HG03280 (cell line): ENCODE data around the gene LRBA.
"Not testable (repeated sequence)": the region's sequence is repeated elsewhere in the genome, so short reads cannot be mapped to it uniquely, and the experiment has no call there.

Experiments
- ATAC-seq: cut with Tn5 transposase; IDR thresholded peaks from one replicate; pipeline ENCODE4 v1.9.1; 2021; ENCODE audit warnings: mild to moderate bottlenecking, moderate library complexity; ENCODE audit not compliant: unreplicated experiment

The LRBA gene

GRCh38 chr4:151014521-151015458, at the start of gene LRBA:
TSS of gene LRBA (minus strand) at chr4:151015284. CDS start at chr4:151014642, 642 bp downstream.
- peak; percentile 64 for ATAC-seq

- not testable (repeated sequence) for ATAC-seq
Measured at GRCh38 chr4:151063143-151063542, 48.1 kb upstream of the LRBA start.

GRCh38 chr4:151055539-151055938, 40.5 kb upstream of the LRBA start:
- ATAC-seq = no peak

GRCh38 chr4:151052785-151053184, 37.7 kb upstream of the LRBA start:
- ATAC-seq = peak; percentile 14

GRCh38 chr4:151049430-151049884, 34.4 kb upstream of the LRBA start:
- ATAC-seq = no peak

GRCh38 chr4:151048913-151049312, 33.8 kb upstream of the LRBA start:
- ATAC-seq = no peak

- no peak for ATAC-seq
Measured at GRCh38 chr4:151046609-151047008, 31.5 kb upstream of the LRBA start.

- ATAC-seq = no peak
Measured at GRCh38 chr4:151045907-151046306, 30.8 kb upstream of the LRBA start.

GRCh38 chr4:151043803-151044515, 28.9 kb upstream of the LRBA start:
- ATAC-seq = no peak

GRCh38 chr4:151039733-151040132, 24.6 kb upstream of the LRBA start:
- no peak for ATAC-seq

GRCh38 chr4:151038452-151039157, 23.5 kb upstream of the LRBA start:
- ATAC-seq = no peak

- no peak for ATAC-seq
Measured at GRCh38 chr4:151035911-151036310, 20.8 kb upstream of the LRBA start.

- ATAC-seq = no peak
Measured at GRCh38 chr4:151035328-151035727, 20.2 kb upstream of the LRBA start.

- no peak for ATAC-seq
Measured at GRCh38 chr4:151034829-151035228, 19.7 kb upstream of the LRBA start.

- peak; percentile 56 for ATAC-seq
Measured at GRCh38 chr4:151031831-151032605, 16.9 kb upstream of the LRBA start.

- ATAC-seq = no peak
Measured at GRCh38 chr4:151029537-151029936, 14.5 kb upstream of the LRBA start.

- not testable (repeated sequence) for ATAC-seq
Measured at GRCh38 chr4:151029006-151029405, 13.9 kb upstream of the LRBA start.

- no peak for ATAC-seq
Measured at GRCh38 chr4:151025759-151026158, 10.7 kb upstream of the LRBA start.

- ATAC-seq = no peak
Measured at GRCh38 chr4:151022586-151022985, 7.5 kb upstream of the LRBA start.

- no peak for ATAC-seq
Measured at GRCh38 chr4:151021637-151022334, 6.7 kb upstream of the LRBA start.
